Inflammatory macrophage treated with lipopolysaccharide for 1 hour (primary cell): ENCODE measurements around the gene SETD7.
A peak's percentile ranks its signal among the peaks of the same experiment; 100 is the strongest.
"Not testable (repeated sequence)": the region's sequence is repeated elsewhere in the genome, so short reads cannot be mapped to it uniquely, and the experiment has no call there.

Experiments used
- DNase-seq, 2 donors: peaks; one replicate each; pipeline ENCODE4 v3.0.0-alpha.2; 2020 to 2022

The SETD7 gene

GRCh38 chr4:139460565-139460964 is 95.5 kb downstream of the SETD7 start:
- DNase-seq, result no peak

- no peak for DNase-seq
Measured at GRCh38 chr4:139458999-139459398, 97.0 kb downstream of the SETD7 start.

GRCh38 chr4:139458543-139458942 is 97.5 kb downstream of the SETD7 start:
- DNase-seq, result no peak

- DNase-seq, result no peak
Measured at GRCh38 chr4:139457318-139457717, 98.7 kb downstream of the SETD7 start.

GRCh38 chr4:139455126-139455538 is 100.9 kb downstream of the SETD7 start:
- DNase-seq, result no peak

- DNase-seq, result peak in 1 of 2 donors; percentile 88
Measured at GRCh38 chr4:139454111-139455045, 101.6 kb downstream of the SETD7 start, which contains the start of gene RAB33B. Gene RAB33B (plus strand): TSS chr4:139454121. CDS start chr4:139454196, 75 bp downstream.

- peak; percentile 97 to 98 for DNase-seq
Measured at GRCh38 chr4:139453371-139454110, 102.5 kb downstream of the SETD7 start.

- DNase-seq, result no peak
Measured at GRCh38 chr4:139453041-139453370, 103.0 kb downstream of the SETD7 start.

GRCh38 chr4:139451997-139452396 is 104.0 kb downstream of the SETD7 start:
- DNase-seq, result no peak

- DNase-seq, result peak in 1 of 2 donors; percentile 1
Measured at GRCh38 chr4:139450586-139450985, 105.4 kb downstream of the SETD7 start.

GRCh38 chr4:139447078-139447477 is 108.9 kb downstream of the SETD7 start:
- not testable (repeated sequence) for DNase-seq
